GM19455 (cell line): ENCODE data around the gene GTF2IRD1.
"Not testable (repeated sequence)": the region's sequence is repeated elsewhere in the genome, so short reads cannot be mapped to it uniquely, and the experiment has no call there.

Source experiments
- ATAC-seq: cut with Tn5 transposase; IDR thresholded peaks from one replicate; pipeline ENCODE4 v1.9.1; 2021; ENCODE audit not compliant: unreplicated experiment

GTF2IRD1 gene, protein sequence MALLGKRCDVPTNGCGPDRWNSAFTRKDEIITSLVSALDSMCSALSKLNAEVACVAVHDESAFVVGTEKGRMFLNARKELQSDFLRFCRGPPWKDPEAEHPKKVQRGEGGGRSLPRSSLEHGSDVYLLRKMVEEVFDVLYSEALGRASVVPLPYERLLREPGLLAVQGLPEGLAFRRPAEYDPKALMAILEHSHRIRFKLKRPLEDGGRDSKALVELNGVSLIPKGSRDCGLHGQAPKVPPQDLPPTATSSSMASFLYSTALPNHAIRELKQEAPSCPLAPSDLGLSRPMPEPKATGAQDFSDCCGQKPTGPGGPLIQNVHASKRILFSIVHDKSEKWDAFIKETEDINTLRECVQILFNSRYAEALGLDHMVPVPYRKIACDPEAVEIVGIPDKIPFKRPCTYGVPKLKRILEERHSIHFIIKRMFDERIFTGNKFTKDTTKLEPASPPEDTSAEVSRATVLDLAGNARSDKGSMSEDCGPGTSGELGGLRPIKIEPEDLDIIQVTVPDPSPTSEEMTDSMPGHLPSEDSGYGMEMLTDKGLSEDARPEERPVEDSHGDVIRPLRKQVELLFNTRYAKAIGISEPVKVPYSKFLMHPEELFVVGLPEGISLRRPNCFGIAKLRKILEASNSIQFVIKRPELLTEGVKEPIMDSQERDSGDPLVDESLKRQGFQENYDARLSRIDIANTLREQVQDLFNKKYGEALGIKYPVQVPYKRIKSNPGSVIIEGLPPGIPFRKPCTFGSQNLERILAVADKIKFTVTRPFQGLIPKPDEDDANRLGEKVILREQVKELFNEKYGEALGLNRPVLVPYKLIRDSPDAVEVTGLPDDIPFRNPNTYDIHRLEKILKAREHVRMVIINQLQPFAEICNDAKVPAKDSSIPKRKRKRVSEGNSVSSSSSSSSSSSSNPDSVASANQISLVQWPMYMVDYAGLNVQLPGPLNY

DNA sequence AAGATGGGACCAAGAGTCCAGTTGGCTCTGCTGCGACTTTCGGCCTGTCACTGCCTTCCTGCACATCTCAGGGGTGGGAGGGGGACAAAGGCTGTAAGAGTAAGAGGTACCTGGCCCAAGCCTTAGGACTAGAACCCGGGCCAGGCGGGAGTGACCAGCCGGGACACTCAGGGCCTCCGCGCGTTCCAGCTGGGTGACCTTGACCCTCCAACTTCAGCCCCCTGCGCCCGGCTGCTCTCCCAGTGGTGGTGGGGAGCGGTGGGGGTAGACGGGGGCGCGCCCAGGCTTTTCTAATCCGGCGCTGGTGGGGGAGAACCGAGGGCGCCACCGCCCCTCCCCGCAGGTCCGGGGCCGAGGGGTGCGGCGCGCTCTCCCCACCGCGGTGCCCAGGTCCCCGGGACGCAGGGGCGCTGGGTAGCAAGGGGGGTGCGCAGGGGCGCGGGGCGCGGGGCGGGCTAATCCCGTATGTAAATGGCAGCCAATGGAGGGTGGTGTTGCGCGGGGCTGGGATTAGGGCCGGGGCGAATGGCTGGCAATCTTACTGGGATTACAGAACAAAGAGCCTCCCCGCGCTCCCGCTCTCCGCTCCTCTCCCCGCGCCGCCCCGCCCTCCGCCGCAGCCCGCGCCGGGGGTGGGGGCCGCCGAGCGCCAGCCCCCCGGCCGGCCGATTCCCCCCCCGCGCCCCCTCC is at the start of gene GTF2IRD1:
GTF2IRD1 (plus strand) TSS at position 585 of the 690 bp plus-strand sequence. CDS start 54,175 bp downstream, outside the sequence.
- no peak for ATAC-seq

GRCh38 chr7:74404388-74404700 is 49.4 kb upstream of the GTF2IRD1 start:
- no peak for ATAC-seq

DNA sequence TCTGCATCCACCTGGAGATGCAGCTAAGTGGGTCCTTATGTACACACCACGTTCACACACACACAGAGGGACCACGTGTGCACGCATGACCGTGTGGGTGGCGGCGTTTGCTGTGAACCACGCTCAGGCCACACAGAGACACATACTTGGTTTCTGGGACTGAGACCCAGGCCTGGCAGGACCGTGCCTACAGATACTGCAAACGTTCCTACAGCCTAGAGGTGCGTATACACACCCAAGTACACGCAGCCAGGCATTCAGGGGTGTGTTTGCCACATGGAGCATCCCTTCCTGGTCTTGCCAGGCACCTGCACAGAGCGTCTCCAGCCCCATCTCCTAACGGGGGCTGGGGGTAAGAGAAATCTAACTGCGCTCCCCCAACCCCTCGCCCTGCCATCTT is 49.0 kb upstream of the GTF2IRD1 start:
- no peak for ATAC-seq

GRCh38 chr7:74405191-74405898 is 48.4 kb upstream of the GTF2IRD1 start:
- no peak for ATAC-seq

- no peak for ATAC-seq
Observed at GRCh38 chr7:74405899-74406512, 47.7 kb upstream of the GTF2IRD1 start.

- ATAC-seq, result no peak
Observed at GRCh38 chr7:74407958-74408357, 45.7 kb upstream of the GTF2IRD1 start.

GRCh38 chr7:74409571-74409970 is 44.1 kb upstream of the GTF2IRD1 start:
- no peak for ATAC-seq

- no peak for ATAC-seq
Observed at GRCh38 chr7:74410772-74411171, 42.9 kb upstream of the GTF2IRD1 start.

DNA sequence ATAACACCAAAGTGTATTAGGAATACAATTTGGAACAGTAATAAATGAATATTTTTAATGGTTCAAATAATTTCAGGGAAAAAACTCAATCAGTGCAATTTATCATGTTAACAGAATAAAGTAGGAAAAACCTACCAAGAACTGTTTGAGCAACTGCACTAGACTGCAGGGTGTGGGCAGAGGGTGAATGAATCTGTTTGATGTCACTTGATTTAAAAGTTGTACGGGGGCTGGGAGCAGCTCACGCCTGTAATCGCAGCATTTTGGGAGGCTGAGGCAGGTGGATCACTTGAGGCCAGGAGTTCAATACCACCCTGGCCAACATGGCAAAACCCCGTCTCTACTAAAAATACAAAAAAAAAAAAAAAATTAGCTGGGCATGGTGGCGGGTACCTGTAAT is 42.1 kb upstream of the GTF2IRD1 start:
- not testable (repeated sequence) for ATAC-seq

- no peak for ATAC-seq
Observed at GRCh38 chr7:74412056-74412455, 41.6 kb upstream of the GTF2IRD1 start.

DNA sequence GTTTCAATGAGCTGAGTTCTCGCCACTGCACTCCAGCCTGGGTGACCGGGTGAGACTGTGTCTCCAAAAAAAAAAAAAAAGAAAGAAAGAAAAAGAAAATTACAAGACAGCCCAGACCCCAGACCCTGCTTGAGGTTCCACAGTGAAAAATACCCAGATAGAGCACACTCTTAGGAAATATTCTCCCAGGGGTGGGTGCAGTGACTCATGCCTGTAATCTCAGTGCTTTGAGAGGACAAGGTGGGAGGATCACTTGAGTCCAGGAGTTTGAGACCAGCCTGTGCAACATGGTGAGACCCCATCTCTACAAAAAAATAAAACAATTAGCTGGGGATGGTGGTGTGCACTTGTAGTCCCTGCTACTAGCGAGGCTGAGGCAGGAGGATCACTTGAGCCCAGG is 41.1 kb upstream of the GTF2IRD1 start:
- ATAC-seq, result no peak

DNA sequence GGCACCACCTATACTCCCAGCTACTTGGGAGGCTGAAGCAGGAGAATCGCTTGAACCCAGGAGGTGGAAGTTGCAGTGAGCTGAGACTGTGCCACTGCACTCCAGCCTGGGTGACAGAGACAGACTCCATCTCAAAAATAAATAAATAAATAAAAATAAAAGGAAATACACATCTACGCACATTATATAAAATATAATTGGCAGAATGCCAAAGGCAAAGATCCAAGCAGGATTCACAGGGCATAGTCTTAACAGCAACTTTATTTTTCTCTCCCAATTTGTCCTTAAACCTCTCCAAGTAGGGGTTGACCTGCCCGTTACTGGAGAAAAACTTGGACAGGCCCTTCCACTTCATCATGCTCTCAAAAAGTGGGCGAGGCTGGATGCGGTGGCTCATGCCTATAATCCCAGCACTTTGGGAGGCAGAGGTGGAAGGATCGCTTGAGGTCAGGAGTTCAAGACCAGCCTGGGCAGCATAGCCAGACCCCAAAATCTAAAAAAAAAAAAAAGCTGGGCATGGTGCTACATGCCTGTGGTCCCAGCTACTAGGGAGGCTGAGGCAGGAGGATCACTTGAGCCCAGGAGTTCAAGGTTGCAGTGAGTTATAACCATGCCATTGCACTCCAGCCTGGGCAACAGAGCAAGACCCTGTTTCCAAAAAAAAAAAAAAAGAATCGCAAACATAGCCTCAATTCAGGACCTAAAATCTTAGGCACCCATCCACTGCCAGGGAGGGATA is 38.9 kb upstream of the GTF2IRD1 start:
- ATAC-seq, result not testable (repeated sequence)

DNA sequence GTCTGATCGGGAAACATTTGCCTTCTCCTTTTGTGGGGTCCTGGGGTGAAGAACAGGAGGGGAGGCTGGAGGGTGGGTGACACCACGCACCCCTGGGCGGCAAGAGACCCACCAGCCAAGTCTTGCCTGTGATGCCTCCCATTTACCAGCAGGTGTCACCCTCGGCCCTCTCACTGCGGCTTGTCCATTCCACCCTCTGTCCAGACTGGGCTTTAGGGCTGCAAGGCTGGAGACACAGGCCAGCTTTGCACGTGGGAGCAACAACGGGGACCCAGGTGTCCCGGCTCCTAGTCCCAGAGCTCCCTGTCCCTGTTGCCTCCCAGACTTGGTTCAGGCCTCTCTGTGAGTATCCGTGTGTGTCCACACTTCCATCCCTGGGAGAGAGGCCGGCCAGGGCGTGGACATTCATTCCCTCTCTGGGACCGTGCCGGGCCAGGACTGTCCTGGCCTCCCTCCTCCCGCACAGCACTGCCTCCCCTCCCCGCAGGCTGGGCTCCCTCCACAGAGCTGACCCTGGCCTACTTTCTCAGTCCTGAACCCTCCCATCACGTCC is 36.2 kb upstream of the GTF2IRD1 start:
- no peak for ATAC-seq

- no peak for ATAC-seq
Observed at GRCh38 chr7:74418076-74418475, 35.6 kb upstream of the GTF2IRD1 start.

- ATAC-seq, result no peak
Observed at GRCh38 chr7:74418538-74418937, 35.2 kb upstream of the GTF2IRD1 start.

- not testable (repeated sequence) for ATAC-seq
Observed at GRCh38 chr7:74419232-74419631, 34.5 kb upstream of the GTF2IRD1 start.

DNA sequence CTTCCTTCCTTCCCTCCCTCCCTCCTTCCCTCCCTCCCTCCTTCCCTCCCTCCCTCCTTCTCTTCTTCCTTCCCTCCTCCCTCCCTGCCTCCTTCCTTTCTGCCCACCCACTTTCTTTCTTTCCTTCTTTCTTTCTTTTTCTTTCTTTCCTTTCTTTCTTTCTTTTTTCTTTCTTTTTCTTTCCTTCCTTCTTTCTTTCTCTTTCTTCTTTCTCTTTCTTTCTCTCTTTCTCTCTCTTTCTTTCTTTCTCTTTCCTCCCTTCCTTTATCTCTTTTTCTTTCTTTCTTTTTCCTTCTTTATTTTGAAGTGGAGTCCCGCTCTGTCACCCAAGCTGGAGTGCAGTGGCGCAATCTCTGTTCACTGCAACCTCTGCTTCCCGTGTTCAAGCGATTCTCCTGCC is 33.7 kb upstream of the GTF2IRD1 start:
- no peak for ATAC-seq

DNA sequence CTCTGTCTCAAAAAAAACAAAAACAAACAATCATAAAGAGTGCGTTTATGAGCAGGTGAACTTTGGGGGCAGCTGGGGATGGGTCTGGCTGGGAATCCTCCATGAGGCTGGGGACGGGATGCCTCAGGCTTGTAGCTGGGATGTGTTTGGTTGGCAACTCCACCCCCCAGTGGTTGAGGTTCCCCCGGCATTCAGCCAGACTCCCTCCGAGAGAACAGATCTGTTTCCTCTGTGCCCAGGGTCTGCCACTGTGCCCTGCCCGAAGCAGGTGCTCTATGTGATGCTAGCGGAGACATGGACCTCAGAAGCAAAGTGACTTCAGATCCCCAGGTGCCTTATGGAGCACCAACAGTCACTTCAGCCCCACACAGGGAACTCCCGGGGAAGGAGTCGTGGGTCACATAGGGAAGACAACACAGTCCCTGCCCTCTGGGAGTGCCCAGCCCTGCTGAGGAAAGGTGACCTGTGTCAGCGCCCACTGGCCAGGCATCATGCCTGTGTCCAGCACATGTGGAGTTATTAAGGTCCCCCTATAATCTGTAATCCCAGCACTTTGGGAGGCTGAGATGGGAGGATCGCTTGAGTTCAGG is 29.3 kb upstream of the GTF2IRD1 start:
- ATAC-seq, result no peak

DNA sequence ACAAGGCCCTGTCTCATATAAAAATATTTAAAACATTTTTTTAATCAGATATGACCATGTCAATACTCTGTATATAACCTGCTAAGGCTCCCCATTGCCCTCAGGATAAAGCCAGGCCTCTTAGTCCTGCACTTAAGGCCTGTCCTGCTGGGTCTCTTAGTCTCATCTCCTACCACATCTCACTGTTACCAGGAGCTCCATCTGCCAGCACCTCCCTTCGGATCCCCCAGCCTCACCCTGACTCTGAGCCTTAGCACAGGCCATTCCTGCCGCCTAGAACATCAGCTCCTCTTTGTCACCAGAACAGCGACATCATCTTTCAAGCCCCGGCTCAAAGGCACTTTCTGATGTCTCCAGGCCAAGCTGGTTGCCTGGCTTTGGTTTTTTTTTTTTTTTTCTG is 25.7 kb upstream of the GTF2IRD1 start:
- ATAC-seq, result no peak
